ENCODE data around the gene SLAMF9. TPM values are rescaled to one million over a fixed set of nuclear protein-coding genes. Genes with fewer than 3 reads are reported as not detected.

SLAMF9 gene
- total and polyA plus RNA-seq, 4 donors = 0.25 to 0.68 (median 0.64) TPM; not detected in 1

DNA sequence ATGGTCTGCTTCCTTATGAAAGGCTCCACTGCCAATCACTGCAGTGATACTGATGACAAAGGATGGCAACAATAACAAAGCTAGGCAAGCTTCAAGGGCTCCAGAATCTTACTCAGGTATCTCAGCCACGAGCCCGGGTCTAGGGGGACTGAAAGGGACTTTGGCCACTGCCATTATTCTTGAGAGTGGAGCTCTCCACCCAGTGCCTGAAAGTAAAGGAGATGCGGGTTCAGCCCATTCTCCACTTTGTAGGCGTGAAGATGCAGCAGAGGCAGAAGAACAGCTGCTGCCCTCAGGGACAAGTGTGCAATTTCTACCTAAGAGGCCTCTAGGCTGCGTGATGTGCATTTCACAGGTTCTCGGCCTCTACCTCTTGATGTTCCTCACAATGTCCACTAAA lies 31.4 kb upstream of the SLAMF9 start:
- H3K4me1 ChIP-seq (ENCODE audit: control insufficient read depth in 4 of 4, insufficient read depth in 4 of 4, low read length in 3 of 4) = peaks cover 0 to 3% (median 0%) of the 10 kb centered on the region in 4 donors
- no peak for DNase-seq (ENCODE audit: low spot score)
- H3K9ac ChIP-seq (ENCODE audit: low read depth in 1 of 2, low read length in 2 of 2) = no peak overlapping the region
- H3K9me3 ChIP-seq (ENCODE audit: control insufficient read depth in 4 of 4, low read length in 3 of 4) = no peaks in the 10 kb centered on the region
- no peaks in the 10 kb centered on the region for H3K27me3 ChIP-seq (ENCODE audit: control insufficient read depth in 4 of 4, insufficient read depth in 4 of 4, low read length in 3 of 4)
- no peak overlapping the region for H3K27ac ChIP-seq (ENCODE audit: low read depth in 1 of 2, low read length in 2 of 2)
- no peak overlapping the region for H3K4me3 ChIP-seq (ENCODE audit: low read depth in 1 of 3, low read length in 3 of 3)
- no peak for TF ChIP-seq FOXA1 (IDR thresholded peaks at IDR 0.05)
- TF ChIP-seq GABPA (IDR thresholded peaks at IDR 0.05 in 1 of 2, conservative IDR thresholded peaks at IDR 0.05 in 1 of 2) = no peak
- TF ChIP-seq, protein P1, sequence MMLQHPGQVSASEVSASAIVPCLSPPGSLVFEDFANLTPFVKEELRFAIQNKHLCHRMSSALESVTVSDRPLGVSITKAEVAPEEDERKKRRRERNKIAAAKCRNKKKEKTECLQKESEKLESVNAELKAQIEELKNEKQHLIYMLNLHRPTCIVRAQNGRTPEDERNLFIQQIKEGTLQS (IDR thresholded peaks at IDR 0.05) = no peak
- no peak for TF ChIP-seq NR2F2 (IDR thresholded peaks at IDR 0.05)
- TF ChIP-seq JUND (IDR thresholded peaks at IDR 0.05) = no peak
- TF ChIP-seq YY1 (IDR thresholded peaks at IDR 0.05) = no peak
- no peak for TF ChIP-seq TAF1 (conservative IDR thresholded peaks at IDR 0.05)
- no peak for TF ChIP-seq HNF4G (IDR thresholded peaks at IDR 0.05)
- no peak for TF ChIP-seq SP1 (IDR thresholded peaks at IDR 0.05)
- TF ChIP-seq RAD21 (IDR thresholded peaks at IDR 0.05) = no peak
- TF ChIP-seq EGR1 (IDR thresholded peaks at IDR 0.05; ENCODE audit: low read depth in 2 of 2) = no peak
- no peak for TF ChIP-seq FOXA2 (IDR thresholded peaks at IDR 0.05)
- TF ChIP-seq, protein P2, sequence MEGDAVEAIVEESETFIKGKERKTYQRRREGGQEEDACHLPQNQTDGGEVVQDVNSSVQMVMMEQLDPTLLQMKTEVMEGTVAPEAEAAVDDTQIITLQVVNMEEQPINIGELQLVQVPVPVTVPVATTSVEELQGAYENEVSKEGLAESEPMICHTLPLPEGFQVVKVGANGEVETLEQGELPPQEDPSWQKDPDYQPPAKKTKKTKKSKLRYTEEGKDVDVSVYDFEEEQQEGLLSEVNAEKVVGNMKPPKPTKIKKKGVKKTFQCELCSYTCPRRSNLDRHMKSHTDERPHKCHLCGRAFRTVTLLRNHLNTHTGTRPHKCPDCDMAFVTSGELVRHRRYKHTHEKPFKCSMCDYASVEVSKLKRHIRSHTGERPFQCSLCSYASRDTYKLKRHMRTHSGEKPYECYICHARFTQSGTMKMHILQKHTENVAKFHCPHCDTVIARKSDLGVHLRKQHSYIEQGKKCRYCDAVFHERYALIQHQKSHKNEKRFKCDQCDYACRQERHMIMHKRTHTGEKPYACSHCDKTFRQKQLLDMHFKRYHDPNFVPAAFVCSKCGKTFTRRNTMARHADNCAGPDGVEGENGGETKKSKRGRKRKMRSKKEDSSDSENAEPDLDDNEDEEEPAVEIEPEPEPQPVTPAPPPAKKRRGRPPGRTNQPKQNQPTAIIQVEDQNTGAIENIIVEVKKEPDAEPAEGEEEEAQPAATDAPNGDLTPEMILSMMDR (IDR thresholded peaks at IDR 0.05; ENCODE audit: low read depth, low read length, missing input control) = no peak
- TF ChIP-seq, protein P3, sequence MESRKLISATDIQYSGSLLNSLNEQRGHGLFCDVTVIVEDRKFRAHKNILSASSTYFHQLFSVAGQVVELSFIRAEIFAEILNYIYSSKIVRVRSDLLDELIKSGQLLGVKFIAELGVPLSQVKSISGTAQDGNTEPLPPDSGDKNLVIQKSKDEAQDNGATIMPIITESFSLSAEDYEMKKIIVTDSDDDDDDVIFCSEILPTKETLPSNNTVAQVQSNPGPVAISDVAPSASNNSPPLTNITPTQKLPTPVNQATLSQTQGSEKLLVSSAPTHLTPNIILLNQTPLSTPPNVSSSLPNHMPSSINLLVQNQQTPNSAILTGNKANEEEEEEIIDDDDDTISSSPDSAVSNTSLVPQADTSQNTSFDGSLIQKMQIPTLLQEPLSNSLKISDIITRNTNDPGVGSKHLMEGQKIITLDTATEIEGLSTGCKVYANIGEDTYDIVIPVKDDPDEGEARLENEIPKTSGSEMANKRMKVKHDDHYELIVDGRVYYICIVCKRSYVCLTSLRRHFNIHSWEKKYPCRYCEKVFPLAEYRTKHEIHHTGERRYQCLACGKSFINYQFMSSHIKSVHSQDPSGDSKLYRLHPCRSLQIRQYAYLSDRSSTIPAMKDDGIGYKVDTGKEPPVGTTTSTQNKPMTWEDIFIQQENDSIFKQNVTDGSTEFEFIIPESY (IDR thresholded peaks at IDR 0.05) = no peak
- TF ChIP-seq, protein P4, sequence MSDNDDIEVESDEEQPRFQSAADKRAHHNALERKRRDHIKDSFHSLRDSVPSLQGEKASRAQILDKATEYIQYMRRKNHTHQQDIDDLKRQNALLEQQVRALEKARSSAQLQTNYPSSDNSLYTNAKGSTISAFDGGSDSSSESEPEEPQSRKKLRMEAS (IDR thresholded peaks at IDR 0.05) = no peak
- 94% methylated on average over 6 of the region's 6 CpGs for WGBS
- no peaks in the 10 kb centered on the region for H3K36me3 ChIP-seq (ENCODE audit: control insufficient read depth in 4 of 4, insufficient read depth in 3 of 4, low read depth in 1 of 4, low read length in 3 of 4)

DNA sequence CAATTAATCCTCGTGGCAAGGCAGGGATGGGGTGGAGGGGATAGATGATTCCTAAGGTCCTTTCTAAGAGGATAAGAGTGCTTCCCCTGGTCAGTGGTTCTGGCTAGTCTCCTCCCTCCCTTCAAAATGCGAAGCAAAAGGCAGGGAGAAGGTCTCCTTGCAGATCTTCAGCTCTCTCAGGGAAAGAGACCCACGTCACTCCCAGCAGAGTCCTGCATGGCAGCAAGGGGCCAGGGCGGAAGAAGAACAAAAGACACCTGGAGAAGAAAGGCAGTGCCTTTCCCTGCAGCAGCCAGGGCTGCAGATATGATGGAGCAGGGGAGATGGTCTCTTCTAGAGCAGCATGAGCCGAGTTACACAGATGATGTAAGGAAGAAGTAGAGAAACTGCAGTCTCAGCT lies 29.6 kb upstream of the SLAMF9 start:
- no peaks in the 10 kb centered on the region for H3K27me3 ChIP-seq (ENCODE audit: control insufficient read depth in 4 of 4, insufficient read depth in 4 of 4, low read length in 3 of 4)
- no peaks in the 10 kb centered on the region for H3K9me3 ChIP-seq (ENCODE audit: control insufficient read depth in 4 of 4, low read length in 3 of 4)
- TF ChIP-seq NR2F2 (IDR thresholded peaks at IDR 0.05) = no peak
- no peak for TF ChIP-seq FOXA1 (IDR thresholded peaks at IDR 0.05)
- no peak for TF ChIP-seq RXRA (IDR thresholded peaks at IDR 0.05)
- TF ChIP-seq, protein P1 (IDR thresholded peaks at IDR 0.05) = no peak
- TF ChIP-seq GABPA (IDR thresholded peaks at IDR 0.05 in 1 of 2, conservative IDR thresholded peaks at IDR 0.05 in 1 of 2) = no peak
- TF ChIP-seq, protein P3 (IDR thresholded peaks at IDR 0.05) = no peak
- TF ChIP-seq, protein P2 (IDR thresholded peaks at IDR 0.05; ENCODE audit: low read depth, low read length, missing input control) = no peak
- no peak for TF ChIP-seq HNF4G (IDR thresholded peaks at IDR 0.05)
- no peak for TF ChIP-seq YY1 (IDR thresholded peaks at IDR 0.05)
- TF ChIP-seq TAF1 (conservative IDR thresholded peaks at IDR 0.05) = no peak
- no peak for TF ChIP-seq FOXA2 (IDR thresholded peaks at IDR 0.05)
- no peak for TF ChIP-seq RAD21 (IDR thresholded peaks at IDR 0.05)
- TF ChIP-seq, protein P4 (IDR thresholded peaks at IDR 0.05) = no peak
- TF ChIP-seq SP1 (IDR thresholded peaks at IDR 0.05) = no peak
- no peak for TF ChIP-seq HNF4A (conservative IDR thresholded peaks at IDR 0.05)
- TF ChIP-seq, protein P5, sequence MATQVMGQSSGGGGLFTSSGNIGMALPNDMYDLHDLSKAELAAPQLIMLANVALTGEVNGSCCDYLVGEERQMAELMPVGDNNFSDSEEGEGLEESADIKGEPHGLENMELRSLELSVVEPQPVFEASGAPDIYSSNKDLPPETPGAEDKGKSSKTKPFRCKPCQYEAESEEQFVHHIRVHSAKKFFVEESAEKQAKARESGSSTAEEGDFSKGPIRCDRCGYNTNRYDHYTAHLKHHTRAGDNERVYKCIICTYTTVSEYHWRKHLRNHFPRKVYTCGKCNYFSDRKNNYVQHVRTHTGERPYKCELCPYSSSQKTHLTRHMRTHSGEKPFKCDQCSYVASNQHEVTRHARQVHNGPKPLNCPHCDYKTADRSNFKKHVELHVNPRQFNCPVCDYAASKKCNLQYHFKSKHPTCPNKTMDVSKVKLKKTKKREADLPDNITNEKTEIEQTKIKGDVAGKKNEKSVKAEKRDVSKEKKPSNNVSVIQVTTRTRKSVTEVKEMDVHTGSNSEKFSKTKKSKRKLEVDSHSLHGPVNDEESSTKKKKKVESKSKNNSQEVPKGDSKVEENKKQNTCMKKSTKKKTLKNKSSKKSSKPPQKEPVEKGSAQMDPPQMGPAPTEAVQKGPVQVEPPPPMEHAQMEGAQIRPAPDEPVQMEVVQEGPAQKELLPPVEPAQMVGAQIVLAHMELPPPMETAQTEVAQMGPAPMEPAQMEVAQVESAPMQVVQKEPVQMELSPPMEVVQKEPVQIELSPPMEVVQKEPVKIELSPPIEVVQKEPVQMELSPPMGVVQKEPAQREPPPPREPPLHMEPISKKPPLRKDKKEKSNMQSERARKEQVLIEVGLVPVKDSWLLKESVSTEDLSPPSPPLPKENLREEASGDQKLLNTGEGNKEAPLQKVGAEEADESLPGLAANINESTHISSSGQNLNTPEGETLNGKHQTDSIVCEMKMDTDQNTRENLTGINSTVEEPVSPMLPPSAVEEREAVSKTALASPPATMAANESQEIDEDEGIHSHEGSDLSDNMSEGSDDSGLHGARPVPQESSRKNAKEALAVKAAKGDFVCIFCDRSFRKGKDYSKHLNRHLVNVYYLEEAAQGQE (IDR thresholded peaks at IDR 0.05) = no peak
- TF ChIP-seq JUND (IDR thresholded peaks at IDR 0.05) = no peak
- WGBS = 79% methylated on average over 5 of the region's 5 CpGs
- peaks cover 0 to 3% (median 0%) of the 10 kb centered on the region in 4 donors for H3K4me1 ChIP-seq (ENCODE audit: control insufficient read depth in 4 of 4, insufficient read depth in 4 of 4, low read length in 3 of 4)
- no peaks in the 10 kb centered on the region for H3K36me3 ChIP-seq (ENCODE audit: control insufficient read depth in 4 of 4, insufficient read depth in 3 of 4, low read depth in 1 of 4, low read length in 3 of 4)
- no peak overlapping the region for H3K27ac ChIP-seq (ENCODE audit: low read depth in 1 of 2, low read length in 2 of 2)
- no peak for DNase-seq (ENCODE audit: low spot score)
- H3K9ac ChIP-seq (ENCODE audit: low read depth in 1 of 2, low read length in 2 of 2) = no peak overlapping the region
- H3K4me3 ChIP-seq (ENCODE audit: low read depth in 1 of 3, low read length in 3 of 3) = no peak overlapping the region

Measured in liver (tissue), 9 donors.